Stimulated activated naive B cell treated with anti-CD40 and anti-IgM and Interleukin-4, amounts not matched to agents 10 μg/mL and 1 μg/mL and 100 μg/mL, for 72 hours (primary cell): ENCODE results near the gene LDLRAD3.

Source experiments
- ATAC-seq, 2 donors: fragments of 150-1000 bp; cut with Tn5 transposase; replicated peaks; 2 replicates each; pipeline ENCODE4 v1.10.0; 2021; ENCODE audit warnings: moderate library complexity in 1 of 2
- DNase-seq: peaks from one replicate; pipeline ENCODE4 v3.0.0; 2021
- H3K27ac Mint-ChIP-seq: one replicate; pipeline ENCODE4 v1.8.0; 2022; ENCODE audit warnings: mild to moderate bottlenecking, mixed read lengths
- H3K27me3 Mint-ChIP-seq, 2 donors: one replicate each; pipeline ENCODE4 v1.8.0; 2022; ENCODE audit warnings: mixed read lengths in 2 of 2
- H3K36me3 Mint-ChIP-seq, 2 donors: one replicate each; pipeline ENCODE4 v1.8.0; 2022; ENCODE audit warnings: mixed read lengths in 2 of 2, mild to moderate bottlenecking in 1 of 2
- H3K4me1 Mint-ChIP-seq, 2 donors: one replicate each; pipeline ENCODE4 v1.8.0; 2022; ENCODE audit warnings: mixed read lengths in 2 of 2, mild to moderate bottlenecking in 1 of 2
- H3K4me3 Mint-ChIP-seq, 2 donors: one replicate each; pipeline ENCODE4 v1.8.0; 2022; ENCODE audit warnings: mild to moderate bottlenecking in 2 of 2, mixed read lengths in 2 of 2, moderate library complexity in 1 of 2
- H3K9me3 Mint-ChIP-seq, 2 donors: one replicate each; pipeline ENCODE4 v1.8.0; 2022; ENCODE audit warnings: mixed read lengths in 2 of 2, mild to moderate bottlenecking in 1 of 2

Gene LDLRAD3

DNA sequence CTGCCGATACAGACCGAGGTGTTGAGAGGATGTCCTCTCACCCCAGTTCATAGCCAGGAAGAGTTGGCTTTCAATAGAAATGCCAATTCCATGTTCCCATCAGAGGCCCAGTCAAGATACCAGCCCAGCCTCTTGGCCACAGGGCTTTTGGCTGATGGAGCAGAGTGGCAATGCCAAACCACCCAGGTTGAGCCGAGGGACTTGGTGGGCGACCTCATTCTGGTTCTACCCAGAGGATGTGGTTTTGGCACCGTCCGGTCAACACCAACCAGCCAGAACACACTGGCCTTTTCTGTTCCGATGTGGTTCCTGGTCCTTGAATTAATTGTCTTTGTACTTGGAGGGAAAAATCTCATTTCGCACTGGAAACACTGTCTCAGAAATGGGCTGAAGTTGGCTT lies 284.8 kb downstream of the LDLRAD3 start:
- H3K4me1 Mint-ChIP-seq, result no peaks in the 10 kb centered on the region
- H3K27ac Mint-ChIP-seq, result no peak overlapping the region
- no peaks in the 10 kb centered on the region for H3K36me3 Mint-ChIP-seq
- H3K4me3 Mint-ChIP-seq, result no peak overlapping the region
- H3K27me3 Mint-ChIP-seq, result peaks cover 0 to 13% of the 10 kb centered on the region in 2 donors
- DNase-seq, result no peak
- no peak for ATAC-seq
- H3K9me3 Mint-ChIP-seq, result no peaks in the 10 kb centered on the region

DNA sequence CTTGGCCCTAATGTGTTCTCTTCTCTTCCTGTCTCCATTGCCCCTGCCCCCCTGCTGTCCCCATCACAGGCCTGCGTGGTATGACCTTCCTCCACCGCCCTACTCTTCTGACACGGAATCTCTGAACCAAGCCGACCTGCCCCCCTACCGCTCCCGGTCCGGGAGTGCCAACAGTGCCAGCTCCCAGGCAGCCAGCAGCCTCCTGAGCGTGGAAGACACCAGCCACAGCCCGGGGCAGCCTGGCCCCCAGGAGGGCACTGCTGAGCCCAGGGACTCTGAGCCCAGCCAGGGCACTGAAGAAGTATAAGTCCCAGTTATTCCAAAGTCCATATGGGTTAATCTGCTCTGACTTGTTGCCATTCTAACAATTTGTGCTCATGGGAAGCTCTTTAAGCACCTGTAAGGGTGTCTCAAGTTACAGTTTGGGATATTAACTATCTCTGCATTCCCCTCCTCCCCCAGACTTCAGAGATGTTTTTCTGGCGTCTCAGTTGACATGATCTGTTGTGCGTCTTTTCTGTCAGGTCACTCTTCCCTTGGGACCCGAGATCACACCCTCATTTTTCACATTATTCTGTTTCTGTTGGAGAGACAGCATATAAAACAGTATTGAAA lies 285.3 kb downstream of the LDLRAD3 start:
- ATAC-seq (no peak), DNase-seq (no peak)
- no peaks in the 10 kb centered on the region for H3K4me1 Mint-ChIP-seq
- no peak overlapping the region for H3K4me3 Mint-ChIP-seq
- no peak overlapping the region for H3K27ac Mint-ChIP-seq
- H3K9me3 Mint-ChIP-seq, result no peaks in the 10 kb centered on the region
- H3K27me3 Mint-ChIP-seq, result peaks cover 0 to 13% of the 10 kb centered on the region in 2 donors
- no peaks in the 10 kb centered on the region for H3K36me3 Mint-ChIP-seq

DNA sequence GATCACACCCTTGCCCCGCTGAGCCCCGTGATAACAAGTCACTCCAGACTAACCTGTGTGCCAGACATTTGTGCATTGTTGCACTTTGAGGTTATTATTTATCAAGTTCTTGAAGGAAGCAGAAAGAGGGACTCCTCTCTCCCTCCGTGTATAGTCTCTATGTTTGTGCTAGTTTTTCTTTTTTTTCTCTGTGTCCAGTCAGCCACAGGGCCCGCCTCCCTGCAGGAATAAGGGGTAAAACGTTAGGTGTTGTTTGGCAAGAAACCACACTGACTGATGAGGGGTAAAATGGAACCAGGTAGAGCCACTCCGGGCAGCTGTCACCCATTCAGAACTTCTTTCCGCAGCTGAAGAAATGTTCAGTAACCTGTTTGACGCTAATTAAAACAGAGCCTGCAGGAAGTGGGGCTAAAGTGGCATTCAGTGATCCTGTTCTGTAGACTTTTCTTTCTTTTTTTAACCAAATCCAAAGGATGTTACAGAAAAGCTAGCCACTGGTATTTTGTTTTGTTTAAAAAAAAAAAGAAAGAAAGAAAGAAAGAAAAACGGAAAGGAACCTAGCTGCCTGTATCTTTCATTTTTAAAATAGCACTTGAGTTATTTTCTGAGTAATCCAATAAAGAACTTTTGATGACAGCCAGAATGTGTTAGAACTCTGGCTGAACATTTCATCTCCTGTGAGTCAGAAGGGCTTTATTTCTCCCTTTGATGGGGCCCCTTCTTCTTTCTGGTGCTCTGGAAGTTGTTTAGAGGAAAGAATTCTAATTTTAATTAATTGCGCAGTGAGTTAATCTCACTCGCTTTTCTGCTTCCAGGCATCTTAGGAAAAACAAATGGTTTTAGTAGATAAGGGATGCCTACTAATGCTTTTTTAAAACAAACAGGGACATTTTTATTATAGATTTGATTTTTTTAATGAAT lies 287.2 kb downstream of the LDLRAD3 start:
- no peak overlapping the region for H3K4me3 Mint-ChIP-seq
- no peaks in the 10 kb centered on the region for H3K9me3 Mint-ChIP-seq
- DNase-seq, result no peak
- H3K27ac Mint-ChIP-seq, result no peak overlapping the region
- ATAC-seq, result no peak
- H3K27me3 Mint-ChIP-seq, result peaks cover 0 to 13% of the 10 kb centered on the region in 2 donors
- H3K4me1 Mint-ChIP-seq, result no peaks in the 10 kb centered on the region
- H3K36me3 Mint-ChIP-seq, result no peaks in the 10 kb centered on the region

DNA sequence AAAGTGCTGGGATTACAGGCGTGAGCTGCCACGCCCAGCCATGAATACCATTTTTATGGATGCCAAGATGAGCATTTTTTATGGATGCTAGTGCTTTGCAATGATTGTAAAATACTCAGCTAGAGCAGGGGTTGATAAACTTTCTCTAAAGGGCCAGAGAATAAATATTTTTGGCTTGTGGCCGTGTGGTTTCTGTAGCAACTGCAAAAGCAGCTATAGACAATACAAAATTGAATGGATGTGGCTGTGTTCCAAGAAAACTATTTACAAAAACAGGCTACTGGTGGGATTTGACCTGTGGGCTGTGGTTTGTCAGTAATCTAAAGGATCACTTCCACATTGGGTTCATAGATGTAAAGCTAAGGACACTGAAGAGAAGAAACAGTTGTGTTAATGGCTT lies 289.3 kb downstream of the LDLRAD3 start:
- no peak overlapping the region for H3K4me3 Mint-ChIP-seq
- ATAC-seq, result no peak
- H3K9me3 Mint-ChIP-seq, result no peaks in the 10 kb centered on the region
- H3K4me1 Mint-ChIP-seq, result no peaks in the 10 kb centered on the region
- H3K27ac Mint-ChIP-seq, result no peak overlapping the region
- DNase-seq, result no peak
- no peaks in the 10 kb centered on the region for H3K36me3 Mint-ChIP-seq
- peaks cover 13 to 15% of the 10 kb centered on the region in 2 donors for H3K27me3 Mint-ChIP-seq

GRCh38 chr11:36234825-36235224 lies 291.0 kb downstream of the LDLRAD3 start:
- ATAC-seq (no peak), DNase-seq (no peak)
- Mint-ChIP-seq H3K36me3 (no peaks in the 10 kb centered on the region), H3K9me3 (no peaks in the 10 kb centered on the region), H3K27ac (no peak overlapping the region), H3K4me3 (no peak overlapping the region), H3K4me1 (no peaks in the 10 kb centered on the region), H3K27me3 (peaks cover 6 to 15% of the 10 kb centered on the region in 2 donors)

- Mint-ChIP-seq H3K4me3 (no peak overlapping the region), H3K9me3 (no peaks in the 10 kb centered on the region), H3K4me1 (no peaks in the 10 kb centered on the region), H3K27me3 (peaks cover under 1 to 15% of the 10 kb centered on the region in 2 donors), H3K27ac (no peak overlapping the region), H3K36me3 (no peaks in the 10 kb centered on the region)
- no peak for DNase-seq
- no peak for ATAC-seq
Observed at GRCh38 chr11:36235750-36236149, 291.9 kb downstream of the LDLRAD3 start.

GRCh38 chr11:36237391-36237790 lies 293.5 kb downstream of the LDLRAD3 start:
- Mint-ChIP-seq H3K27me3 (peaks cover 14 to 15% of the 10 kb centered on the region in 2 donors), H3K4me3 (no peak overlapping the region), H3K9me3 (no peaks in the 10 kb centered on the region), H3K4me1 (no peaks in the 10 kb centered on the region), H3K27ac (no peak overlapping the region), H3K36me3 (no peaks in the 10 kb centered on the region)
- DNase-seq, result no peak
- no peak for ATAC-seq

- no peaks in the 10 kb centered on the region for H3K36me3 Mint-ChIP-seq
- H3K9me3 Mint-ChIP-seq, result no peaks in the 10 kb centered on the region
- no peak for ATAC-seq
- H3K4me3 Mint-ChIP-seq, result no peak overlapping the region
- no peak for DNase-seq
- peaks cover 14 to 15% of the 10 kb centered on the region in 2 donors for H3K27me3 Mint-ChIP-seq
- no peak overlapping the region for H3K27ac Mint-ChIP-seq
- H3K4me1 Mint-ChIP-seq, result no peaks in the 10 kb centered on the region
Observed at GRCh38 chr11:36238036-36238631, 294.3 kb downstream of the LDLRAD3 start.

GRCh38 chr11:36238881-36239280 lies 295.0 kb downstream of the LDLRAD3 start:
- Mint-ChIP-seq H3K27ac (no peak overlapping the region), H3K4me3 (no peak overlapping the region), H3K36me3 (no peaks in the 10 kb centered on the region), H3K9me3 (no peaks in the 10 kb centered on the region), H3K27me3 (peaks cover 14 to 15% of the 10 kb centered on the region in 2 donors), H3K4me1 (no peaks in the 10 kb centered on the region)
- DNase-seq (no peak), ATAC-seq (no peak)

GRCh38 chr11:36239636-36240035 lies 295.8 kb downstream of the LDLRAD3 start:
- no peaks in the 10 kb centered on the region for H3K36me3 Mint-ChIP-seq
- H3K9me3 Mint-ChIP-seq, result no peaks in the 10 kb centered on the region
- H3K4me3 Mint-ChIP-seq, result no peak overlapping the region
- no peak overlapping the region for H3K27ac Mint-ChIP-seq
- no peaks in the 10 kb centered on the region for H3K4me1 Mint-ChIP-seq
- peaks cover 17 to 19% of the 10 kb centered on the region in 2 donors for H3K27me3 Mint-ChIP-seq
- ATAC-seq (no peak), DNase-seq (no peak)

GRCh38 chr11:36240173-36240572 lies 296.3 kb downstream of the LDLRAD3 start:
- no peaks in the 10 kb centered on the region for H3K36me3 Mint-ChIP-seq
- H3K4me3 Mint-ChIP-seq, result no peak overlapping the region
- H3K27ac Mint-ChIP-seq, result no peak overlapping the region
- DNase-seq (no peak), ATAC-seq (no peak)
- H3K27me3 Mint-ChIP-seq, result peaks cover 17 to 25% of the 10 kb centered on the region in 2 donors
- H3K4me1 Mint-ChIP-seq, result no peaks in the 10 kb centered on the region
- no peaks in the 10 kb centered on the region for H3K9me3 Mint-ChIP-seq

- no peaks in the 10 kb centered on the region for H3K9me3 Mint-ChIP-seq
- H3K36me3 Mint-ChIP-seq, result no peaks in the 10 kb centered on the region
- peaks cover 17 to 29% of the 10 kb centered on the region in 2 donors for H3K27me3 Mint-ChIP-seq
- no peak overlapping the region for H3K27ac Mint-ChIP-seq
- H3K4me3 Mint-ChIP-seq, result no peak overlapping the region
- no peaks in the 10 kb centered on the region for H3K4me1 Mint-ChIP-seq
- DNase-seq (no peak), ATAC-seq (no peak)
Observed at GRCh38 chr11:36240801-36241200, 296.9 kb downstream of the LDLRAD3 start.

- Mint-ChIP-seq H3K27ac (no peak overlapping the region), H3K27me3 (peaks cover 17 to 26% of the 10 kb centered on the region in 2 donors), H3K9me3 (no peaks in the 10 kb centered on the region), H3K36me3 (no peaks in the 10 kb centered on the region), H3K4me3 (no peak overlapping the region), H3K4me1 (no peaks in the 10 kb centered on the region)
- ATAC-seq, result no peak
- no peak for DNase-seq
Observed at GRCh38 chr11:36241497-36241896, 297.6 kb downstream of the LDLRAD3 start.

- Mint-ChIP-seq H3K4me3 (no peak overlapping the region), H3K9me3 (no peaks in the 10 kb centered on the region), H3K27ac (no peak overlapping the region), H3K36me3 (no peaks in the 10 kb centered on the region), H3K27me3 (peaks cover 24 to 28% of the 10 kb centered on the region in 2 donors), H3K4me1 (no peaks in the 10 kb centered on the region)
- DNase-seq (no peak), ATAC-seq (no peak)
Observed at GRCh38 chr11:36243641-36244040, 299.8 kb downstream of the LDLRAD3 start.

DNA sequence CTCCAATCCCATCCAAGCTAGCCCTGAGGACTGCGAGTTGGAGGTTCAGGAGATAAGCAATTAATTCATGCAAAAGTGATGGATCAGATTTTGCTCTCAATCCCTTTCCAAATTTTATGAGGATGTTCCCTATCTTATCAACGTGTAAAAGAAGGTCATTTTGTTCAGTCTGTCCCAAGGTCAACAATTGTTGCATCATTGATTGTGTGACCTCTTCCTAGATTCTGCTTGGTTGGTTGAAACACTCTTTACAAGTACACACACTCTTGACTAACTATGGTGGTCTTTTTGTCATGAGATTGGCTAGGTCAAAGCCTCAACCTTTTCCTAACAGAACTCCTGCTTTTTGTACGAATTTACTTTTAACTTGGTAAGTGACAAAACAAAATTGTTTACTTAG lies 303.6 kb downstream of the LDLRAD3 start:
- DNase-seq (no peak), ATAC-seq (no peak)
- H3K27me3 Mint-ChIP-seq, result peaks cover 32 to 40% of the 10 kb centered on the region in 2 donors

More for the DNA sequence above, 303.6 kb downstream of the LDLRAD3 start:
- Mint-ChIP-seq H3K4me3 (no peak overlapping the region), H3K4me1 (no peaks in the 10 kb centered on the region), H3K36me3 (no peaks in the 10 kb centered on the region), H3K9me3 (peaks cover 0 to 5% of the 10 kb centered on the region in 2 donors), H3K27ac (no peak overlapping the region)
